ENCODE data around the gene EXOSC5. TPM values are rescaled to one million over a fixed set of nuclear protein-coding genes. Genes with fewer than 3 reads are reported as not detected.

The EXOSC5 gene
- total RNA-seq, 1 donor from 2014 or later = 20.2 TPM

DNA sequence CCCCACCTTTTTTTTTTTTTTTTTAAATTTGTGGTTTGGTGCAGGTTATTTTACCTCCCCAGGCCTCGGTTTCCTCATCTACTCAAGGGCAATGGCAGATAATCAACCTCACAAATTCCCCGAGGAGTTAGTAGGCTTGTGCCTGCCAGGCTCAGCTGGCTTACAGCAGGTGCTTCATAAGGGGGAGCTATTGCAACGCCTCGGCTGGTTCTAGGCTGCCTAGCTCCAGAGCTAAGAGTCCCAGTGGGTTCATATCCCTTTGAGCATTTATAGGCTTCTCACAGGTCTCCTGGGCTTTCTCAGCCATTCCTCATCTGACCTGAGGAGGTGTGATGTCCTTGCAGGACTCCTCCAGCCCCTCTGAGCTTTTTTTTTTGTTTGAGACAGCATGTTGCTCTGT lies 11.1 kb upstream of the EXOSC5 start:
- peaks cover 17% of the 10 kb centered on the region for H3K4me1 Mint-ChIP-seq (ENCODE audit: unreplicated experiment)
- TF ChIP-seq, protein P1, sequence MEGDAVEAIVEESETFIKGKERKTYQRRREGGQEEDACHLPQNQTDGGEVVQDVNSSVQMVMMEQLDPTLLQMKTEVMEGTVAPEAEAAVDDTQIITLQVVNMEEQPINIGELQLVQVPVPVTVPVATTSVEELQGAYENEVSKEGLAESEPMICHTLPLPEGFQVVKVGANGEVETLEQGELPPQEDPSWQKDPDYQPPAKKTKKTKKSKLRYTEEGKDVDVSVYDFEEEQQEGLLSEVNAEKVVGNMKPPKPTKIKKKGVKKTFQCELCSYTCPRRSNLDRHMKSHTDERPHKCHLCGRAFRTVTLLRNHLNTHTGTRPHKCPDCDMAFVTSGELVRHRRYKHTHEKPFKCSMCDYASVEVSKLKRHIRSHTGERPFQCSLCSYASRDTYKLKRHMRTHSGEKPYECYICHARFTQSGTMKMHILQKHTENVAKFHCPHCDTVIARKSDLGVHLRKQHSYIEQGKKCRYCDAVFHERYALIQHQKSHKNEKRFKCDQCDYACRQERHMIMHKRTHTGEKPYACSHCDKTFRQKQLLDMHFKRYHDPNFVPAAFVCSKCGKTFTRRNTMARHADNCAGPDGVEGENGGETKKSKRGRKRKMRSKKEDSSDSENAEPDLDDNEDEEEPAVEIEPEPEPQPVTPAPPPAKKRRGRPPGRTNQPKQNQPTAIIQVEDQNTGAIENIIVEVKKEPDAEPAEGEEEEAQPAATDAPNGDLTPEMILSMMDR (conservative IDR thresholded peaks at IDR 0.05) = no peak
- no peaks in the 10 kb centered on the region for H3K9me3 Mint-ChIP-seq
- no peaks in the 10 kb centered on the region for H3K36me3 Mint-ChIP-seq
- no peaks in the 10 kb centered on the region for H3K27me3 Mint-ChIP-seq
- no peak overlapping the region for H3K27ac Mint-ChIP-seq
- H3K4me3 Mint-ChIP-seq = no peak overlapping the region
- no peak for DNase-seq (ENCODE audit: extremely low spot score, unreplicated experiment)

GRCh38 chr19:41407271-41407670 lies 10.1 kb upstream of the EXOSC5 start:
- no peaks in the 10 kb centered on the region for H3K9me3 Mint-ChIP-seq
- H3K27me3 Mint-ChIP-seq = no peaks in the 10 kb centered on the region
- no peak for DNase-seq (ENCODE audit: extremely low spot score, unreplicated experiment)
- H3K4me1 Mint-ChIP-seq (ENCODE audit: unreplicated experiment) = peaks cover 17% of the 10 kb centered on the region
- H3K36me3 Mint-ChIP-seq = no peaks in the 10 kb centered on the region
- TF ChIP-seq, protein P1 (conservative IDR thresholded peaks at IDR 0.05) = no peak
- H3K27ac Mint-ChIP-seq = peak overlapping the region; percentile 85
- no peak overlapping the region for H3K4me3 Mint-ChIP-seq

GRCh38 chr19:41405776-41406175 lies 8.6 kb upstream of the EXOSC5 start:
- Mint-ChIP-seq H3K36me3 (no peaks in the 10 kb centered on the region), H3K4me3 (no peak overlapping the region)
- DNase-seq (ENCODE audit: extremely low spot score, unreplicated experiment) = no peak

DNA sequence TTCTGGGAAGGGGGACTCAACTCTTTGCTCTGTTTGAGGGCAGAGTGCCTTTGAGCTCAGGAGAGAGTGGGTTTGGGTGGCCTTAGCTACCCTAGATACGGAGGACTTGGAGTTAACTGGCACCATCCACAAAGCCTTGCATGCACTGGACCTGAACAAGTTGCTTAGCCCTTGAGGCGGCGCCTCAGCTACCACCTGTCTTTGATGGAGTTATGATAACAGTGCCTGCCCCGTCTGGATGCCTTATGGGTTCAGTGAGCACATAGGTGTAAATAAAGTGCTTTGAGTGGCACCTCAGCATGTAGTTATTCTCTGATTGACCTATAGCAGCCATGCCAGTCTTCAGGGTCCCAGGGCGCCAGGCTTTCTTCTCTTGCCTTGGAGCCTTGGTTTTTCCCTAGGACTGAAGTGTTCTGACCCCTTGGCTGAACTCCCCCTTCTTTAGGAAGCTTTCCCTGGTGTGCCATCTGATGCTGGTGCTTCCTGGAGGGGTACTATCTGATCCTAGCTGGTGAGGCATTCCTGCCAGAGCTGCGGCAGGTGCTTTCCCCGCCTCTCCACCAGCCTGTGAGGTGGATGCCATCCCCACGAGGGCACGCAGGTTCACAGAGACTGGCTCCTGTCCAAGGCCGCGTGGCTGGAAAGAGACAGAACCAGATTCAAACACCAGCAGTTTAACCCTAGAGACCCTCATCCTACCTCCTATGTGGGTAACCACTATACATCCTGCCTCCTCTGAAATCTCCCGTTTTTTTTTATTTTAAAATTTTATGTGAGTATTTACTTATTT lies 6.2 kb upstream of the EXOSC5 start:
- H3K4me3 Mint-ChIP-seq = no peak overlapping the region
- H3K27ac Mint-ChIP-seq = no peak overlapping the region
- TF ChIP-seq, protein P1 (conservative IDR thresholded peaks at IDR 0.05) = no peak
- H3K36me3 Mint-ChIP-seq = no peaks in the 10 kb centered on the region
- no peaks in the 10 kb centered on the region for H3K27me3 Mint-ChIP-seq
- H3K4me1 Mint-ChIP-seq (ENCODE audit: unreplicated experiment) = peaks cover 17% of the 10 kb centered on the region
- no peaks in the 10 kb centered on the region for H3K9me3 Mint-ChIP-seq
- DNase-seq (ENCODE audit: extremely low spot score, unreplicated experiment) = no peak

More at GRCh38 chr19:41405776-41406175, 8.6 kb upstream of the EXOSC5 start:
- TF ChIP-seq, protein P1 (conservative IDR thresholded peaks at IDR 0.05) = no peak
- H3K27ac Mint-ChIP-seq = no peak overlapping the region
- H3K27me3 Mint-ChIP-seq = no peaks in the 10 kb centered on the region
- H3K4me1 Mint-ChIP-seq (ENCODE audit: unreplicated experiment) = peaks cover 17% of the 10 kb centered on the region
- H3K9me3 Mint-ChIP-seq = no peaks in the 10 kb centered on the region

DNA sequence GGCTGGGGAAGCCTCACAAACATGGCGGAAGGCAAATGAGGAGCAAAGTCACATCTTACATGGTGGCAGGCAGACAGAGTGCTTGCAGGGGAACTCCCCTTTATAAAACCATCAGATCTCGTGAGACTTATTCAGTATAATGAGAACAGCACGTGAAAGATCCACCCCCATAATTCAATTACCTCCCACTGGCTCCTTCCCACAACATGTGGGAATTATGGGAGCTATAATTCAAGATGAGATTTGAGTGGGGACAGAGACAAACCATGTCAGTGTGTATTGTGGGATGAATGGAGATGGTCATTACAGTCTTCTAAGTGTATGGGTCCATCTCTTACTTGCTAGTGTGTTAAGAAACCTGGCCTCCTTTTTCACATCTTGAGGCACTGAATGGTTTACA lies 4.9 kb upstream of the EXOSC5 start:
- TF ChIP-seq, protein P1 (conservative IDR thresholded peaks at IDR 0.05) = no peak
- Mint-ChIP-seq H3K36me3 (no peaks in the 10 kb centered on the region), H3K4me1 (ENCODE audit: unreplicated experiment) (peaks cover 18% of the 10 kb centered on the region), H3K27me3 (no peaks in the 10 kb centered on the region), H3K4me3 (no peak overlapping the region), H3K9me3 (no peaks in the 10 kb centered on the region), H3K27ac (no peak overlapping the region)
- no peak for DNase-seq (ENCODE audit: extremely low spot score, unreplicated experiment)
